ENCODE data around the gene ELFN2. TPM values are rescaled to one million over a fixed set of nuclear protein-coding genes. Genes with fewer than 3 reads are reported as not detected.

ELFN2 gene
- total RNA-seq, 2 experiments from 2014 or later = 0.57 to 0.79 TPM

DNA sequence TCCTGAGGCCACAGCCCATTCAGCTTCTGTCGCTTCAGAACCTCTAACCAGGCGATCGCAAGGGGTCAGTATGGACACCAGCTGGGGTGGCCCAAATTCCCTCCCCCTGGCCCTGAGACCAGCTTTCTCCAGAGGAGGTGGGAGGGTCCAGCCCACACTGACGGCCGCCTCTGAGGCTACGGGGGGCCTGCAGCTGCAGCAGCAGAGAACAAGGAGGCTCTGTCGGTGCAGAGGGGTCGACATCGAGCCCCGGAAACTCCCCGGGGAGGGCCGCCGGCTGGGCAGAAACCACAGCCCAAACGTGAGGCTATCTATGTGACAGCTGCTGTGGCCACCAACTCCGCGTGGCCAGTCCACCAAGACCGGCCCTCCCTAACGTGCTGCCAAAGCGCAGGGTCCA, 40.8 kb downstream of the ELFN2 start:
- intact Hi-C loops (cut with micrococcal nuclease) = no loop called here
- CTCF ChIA-PET = interaction anchor here (0.5 kb wide), 1 partner anchor 477 kb away, joined by 5 read pairs; no protein-coding TSS in a partner anchor

DNA sequence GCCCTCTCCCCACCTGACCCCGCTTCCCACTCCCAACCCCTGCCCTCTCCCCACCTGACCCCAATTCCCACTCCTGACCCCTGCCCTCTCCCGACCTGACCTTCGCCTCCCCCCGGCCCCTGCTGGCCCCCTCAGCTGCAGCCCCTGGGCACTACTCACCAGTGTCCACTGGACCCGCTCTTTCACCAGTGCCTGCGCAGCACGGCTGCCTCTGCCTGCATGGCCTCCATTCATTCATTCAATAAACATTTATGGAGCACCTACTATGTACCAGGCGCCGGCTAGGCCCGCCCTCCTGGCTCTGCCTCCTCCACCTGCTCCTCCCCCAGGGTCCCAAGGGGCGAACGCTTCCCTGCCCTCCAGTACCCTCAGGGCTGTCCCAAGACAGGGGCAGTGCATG, 42.6 kb downstream of the ELFN2 start:
- no peak for DNase-seq
- intact Hi-C loops (cut with micrococcal nuclease) = no loop called here
- Mint-ChIP-seq H3K36me3 (ENCODE audit: low read depth) (no peaks in the 10 kb centered on the region), H3K27me3 (ENCODE audit: low read depth) (no peaks in the 10 kb centered on the region), H3K9me3 (no peaks in the 10 kb centered on the region), H3K4me1 (ENCODE audit: low read depth) (no peaks in the 10 kb centered on the region), H3K27ac (no peak overlapping the region), H3K4me3 (no peak overlapping the region)
- CTCF ChIA-PET = no interaction called here

More for the DNA sequence above, 40.8 kb downstream of the ELFN2 start:
- H3K36me3 Mint-ChIP-seq (ENCODE audit: low read depth) = no peaks in the 10 kb centered on the region
- no peaks in the 10 kb centered on the region for H3K4me1 Mint-ChIP-seq (ENCODE audit: low read depth)
- H3K27me3 Mint-ChIP-seq (ENCODE audit: low read depth) = no peaks in the 10 kb centered on the region
- no peak overlapping the region for H3K4me3 Mint-ChIP-seq
- DNase-seq = no peak
- H3K9me3 Mint-ChIP-seq = no peaks in the 10 kb centered on the region
- H3K27ac Mint-ChIP-seq = no peak overlapping the region

DNA sequence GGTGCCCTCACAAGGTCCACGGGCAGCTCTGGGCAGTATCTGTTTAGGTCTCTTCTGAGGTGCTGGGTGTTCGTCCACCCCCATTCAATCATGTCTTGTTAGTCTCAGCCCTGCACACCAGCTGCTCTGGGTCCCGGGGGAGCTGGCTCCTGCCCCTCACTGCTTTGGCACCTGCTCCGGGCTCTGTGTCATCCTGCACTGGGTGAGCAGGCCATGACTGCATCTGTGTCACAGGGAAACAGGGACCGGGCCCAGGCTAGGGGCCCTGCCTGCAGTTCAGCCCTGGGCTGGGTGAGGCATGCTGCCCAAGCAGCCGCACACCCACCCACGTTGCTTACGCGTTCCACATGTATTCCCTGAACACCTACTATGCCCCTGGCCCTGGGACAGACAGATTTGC, 43.9 kb downstream of the ELFN2 start:
- Mint-ChIP-seq H3K4me1 (ENCODE audit: low read depth) (no peaks in the 10 kb centered on the region), H3K4me3 (no peak overlapping the region), H3K27ac (no peak overlapping the region), H3K36me3 (ENCODE audit: low read depth) (no peaks in the 10 kb centered on the region), H3K27me3 (ENCODE audit: low read depth) (peaks cover 3% of the 10 kb centered on the region), H3K9me3 (no peaks in the 10 kb centered on the region)
- intact Hi-C loops (cut with micrococcal nuclease) = no loop called here
- no peak for DNase-seq
- CTCF ChIA-PET = no interaction called here

DNA sequence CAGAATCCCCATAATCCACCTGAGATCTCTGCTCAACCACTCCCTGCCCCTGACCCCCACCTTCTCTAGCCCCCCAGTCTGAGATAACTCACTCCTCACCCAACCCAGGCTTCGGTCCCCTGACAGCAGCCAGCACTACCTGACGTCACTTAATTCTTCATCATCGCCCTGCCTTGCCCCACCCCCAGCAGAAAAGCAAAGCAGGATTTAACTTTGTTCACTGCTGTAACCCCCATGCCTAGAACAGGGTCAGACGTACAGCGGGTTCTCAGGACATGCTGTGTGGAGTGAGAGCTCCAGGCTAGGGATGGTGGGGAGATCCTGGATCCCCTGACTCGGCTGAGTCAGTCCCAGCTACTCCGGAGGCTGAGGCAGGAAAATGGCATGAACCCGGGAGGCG, 45.8 kb downstream of the ELFN2 start:
- no peak overlapping the region for H3K4me3 Mint-ChIP-seq
- CTCF ChIA-PET = no interaction called here
- intact Hi-C loops (cut with micrococcal nuclease) = no loop called here
- no peaks in the 10 kb centered on the region for H3K4me1 Mint-ChIP-seq (ENCODE audit: low read depth)
- no peaks in the 10 kb centered on the region for H3K36me3 Mint-ChIP-seq (ENCODE audit: low read depth)
- DNase-seq = no peak
- H3K27ac Mint-ChIP-seq = no peak overlapping the region
- no peaks in the 10 kb centered on the region for H3K9me3 Mint-ChIP-seq
- peaks cover 5% of the 10 kb centered on the region for H3K27me3 Mint-ChIP-seq (ENCODE audit: low read depth)

DNA sequence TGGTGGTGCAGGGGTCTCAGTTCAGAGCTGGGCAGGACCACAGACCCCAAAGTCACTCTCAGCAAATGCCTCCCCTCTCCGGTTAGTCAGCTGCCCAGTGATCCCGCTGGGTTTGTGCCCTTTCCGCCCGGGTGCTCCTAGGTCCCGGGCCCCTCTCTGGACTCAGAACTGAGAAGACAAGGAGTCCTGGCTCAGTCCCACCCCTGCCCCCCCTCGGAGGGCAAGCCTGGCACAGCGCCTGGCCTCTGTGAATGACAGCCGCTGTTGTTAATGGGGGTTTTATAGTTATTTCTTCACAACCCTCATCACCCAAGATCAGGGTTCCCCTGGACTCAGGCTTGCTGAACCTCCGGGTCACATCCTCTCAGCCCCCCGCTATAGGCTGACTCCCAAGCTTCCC, 47.6 kb downstream of the ELFN2 start:
- Mint-ChIP-seq H3K4me3 (no peak overlapping the region), H3K27ac (no peak overlapping the region), H3K9me3 (no peaks in the 10 kb centered on the region), H3K27me3 (ENCODE audit: low read depth) (peaks cover 5% of the 10 kb centered on the region), H3K4me1 (ENCODE audit: low read depth) (no peaks in the 10 kb centered on the region), H3K36me3 (ENCODE audit: low read depth) (no peaks in the 10 kb centered on the region)
- DNase-seq = no peak
- intact Hi-C loops (cut with micrococcal nuclease) = no loop called here
- CTCF ChIA-PET = no interaction called here

DNA sequence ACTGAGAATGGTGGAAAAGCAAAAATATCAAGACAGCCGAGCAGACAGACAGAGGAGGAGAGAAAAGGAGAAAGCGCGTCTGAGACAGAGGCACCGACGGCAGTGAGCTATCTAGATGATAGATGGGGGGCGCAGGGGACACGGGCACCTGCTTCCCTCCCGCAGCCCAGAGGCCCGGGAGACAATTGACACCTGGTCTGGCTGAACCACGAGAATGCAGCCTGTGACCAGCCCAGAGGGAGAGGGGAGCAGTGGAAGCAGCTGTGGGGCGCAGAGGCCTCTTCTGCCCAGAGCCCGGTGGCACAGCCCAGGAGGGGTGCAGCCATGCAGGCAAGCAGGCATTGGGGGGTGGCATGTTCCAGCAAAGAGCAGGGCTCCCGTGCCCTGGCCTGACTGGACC, 48.2 kb downstream of the ELFN2 start:
- Mint-ChIP-seq H3K27ac (no peak overlapping the region), H3K4me1 (ENCODE audit: low read depth) (no peaks in the 10 kb centered on the region), H3K9me3 (no peaks in the 10 kb centered on the region), H3K27me3 (ENCODE audit: low read depth) (peaks cover 5% of the 10 kb centered on the region), H3K4me3 (no peak overlapping the region), H3K36me3 (ENCODE audit: low read depth) (no peaks in the 10 kb centered on the region)
- intact Hi-C loops (cut with micrococcal nuclease) = no loop called here
- CTCF ChIA-PET = no interaction called here
- DNase-seq = no peak

DNA sequence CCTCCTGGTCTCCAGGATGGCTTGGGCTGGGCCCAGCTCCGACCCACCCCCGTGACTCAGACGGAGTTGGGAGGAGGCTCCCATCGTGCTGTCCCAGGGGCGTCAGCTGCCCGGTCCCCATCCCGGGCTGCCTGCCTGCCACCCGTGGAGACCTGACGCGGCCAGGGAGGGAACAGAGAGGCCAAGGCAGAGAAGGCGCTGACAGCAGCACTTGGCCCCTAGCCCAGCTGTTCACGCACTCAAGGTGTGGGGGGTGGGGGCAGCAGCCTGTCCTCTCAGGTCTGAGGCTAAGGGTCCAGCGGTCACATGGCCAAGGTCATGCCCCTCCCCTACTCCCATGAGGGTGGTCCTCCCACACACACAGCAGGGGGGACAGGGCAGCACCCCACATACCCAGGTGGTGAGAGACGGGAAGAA, 48.6 kb downstream of the ELFN2 start:
- DNase-seq = no peak
- no peaks in the 10 kb centered on the region for H3K36me3 Mint-ChIP-seq (ENCODE audit: low read depth)
- CTCF ChIA-PET = no interaction called here
- H3K9me3 Mint-ChIP-seq = no peaks in the 10 kb centered on the region
- intact Hi-C loops (cut with micrococcal nuclease) = no loop called here
- H3K4me1 Mint-ChIP-seq (ENCODE audit: low read depth) = no peaks in the 10 kb centered on the region
- no peak overlapping the region for H3K27ac Mint-ChIP-seq
- H3K4me3 Mint-ChIP-seq = no peak overlapping the region
- H3K27me3 Mint-ChIP-seq (ENCODE audit: low read depth) = peaks cover 5% of the 10 kb centered on the region

DNA sequence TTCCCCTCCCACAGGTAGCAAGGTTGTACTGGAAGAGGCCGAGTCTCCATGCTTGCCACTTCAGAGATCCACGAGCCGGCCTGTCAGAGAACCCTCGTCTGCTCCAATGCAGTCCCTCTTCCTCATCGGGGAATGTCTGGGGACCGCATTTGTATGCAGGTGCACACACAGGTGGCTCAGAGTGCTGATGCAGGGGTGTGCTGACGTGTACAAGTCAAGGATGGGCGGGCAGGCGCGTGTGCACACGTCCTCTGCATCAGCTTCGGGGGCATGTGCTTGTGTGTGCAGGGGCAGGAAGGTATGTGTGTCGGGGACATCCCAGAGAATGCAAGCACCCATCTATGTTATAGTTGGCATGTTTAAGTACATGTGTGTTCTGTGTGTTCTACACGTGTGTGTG, 49.4 kb downstream of the ELFN2 start:
- intact Hi-C loops (cut with micrococcal nuclease) = no loop called here
- H3K9me3 Mint-ChIP-seq = no peaks in the 10 kb centered on the region
- H3K36me3 Mint-ChIP-seq (ENCODE audit: low read depth) = no peaks in the 10 kb centered on the region
- peaks cover 5% of the 10 kb centered on the region for H3K27me3 Mint-ChIP-seq (ENCODE audit: low read depth)
- DNase-seq = no peak
- H3K27ac Mint-ChIP-seq = no peak overlapping the region
- CTCF ChIA-PET = no interaction called here
- H3K4me1 Mint-ChIP-seq (ENCODE audit: low read depth) = no peaks in the 10 kb centered on the region
- H3K4me3 Mint-ChIP-seq = no peak overlapping the region

DNA sequence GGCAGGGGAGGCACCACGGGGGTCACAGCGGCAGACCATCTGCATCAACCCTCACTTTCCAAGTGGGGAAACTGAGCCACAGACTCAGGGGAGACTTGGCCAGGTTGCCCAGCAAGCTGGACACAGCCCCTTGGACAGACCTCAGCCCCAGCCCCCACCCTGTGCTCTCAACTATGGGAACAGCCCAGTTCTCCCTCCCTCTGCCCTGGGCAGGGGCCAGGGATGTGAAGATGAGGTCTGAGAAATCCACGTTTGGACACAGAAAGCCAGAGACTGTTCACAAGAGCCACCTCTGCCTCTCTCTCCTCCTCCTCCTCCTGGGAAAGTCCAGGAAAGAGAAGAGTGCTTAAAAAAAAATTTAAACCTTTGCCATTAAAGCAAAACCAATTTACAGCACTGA, 50.1 kb downstream of the ELFN2 start:
- Mint-ChIP-seq H3K4me3 (no peak overlapping the region), H3K9me3 (no peaks in the 10 kb centered on the region), H3K27me3 (ENCODE audit: low read depth) (peaks cover 5% of the 10 kb centered on the region), H3K36me3 (ENCODE audit: low read depth) (no peaks in the 10 kb centered on the region), H3K27ac (no peak overlapping the region), H3K4me1 (ENCODE audit: low read depth) (no peaks in the 10 kb centered on the region)
- intact Hi-C loops (cut with micrococcal nuclease) = no loop called here
- CTCF ChIA-PET = interaction anchor here (0.5 kb wide), 1 partner anchor 542 kb away, joined by 4 read pairs; no protein-coding TSS in a partner anchor
- DNase-seq = no peak

DNA sequence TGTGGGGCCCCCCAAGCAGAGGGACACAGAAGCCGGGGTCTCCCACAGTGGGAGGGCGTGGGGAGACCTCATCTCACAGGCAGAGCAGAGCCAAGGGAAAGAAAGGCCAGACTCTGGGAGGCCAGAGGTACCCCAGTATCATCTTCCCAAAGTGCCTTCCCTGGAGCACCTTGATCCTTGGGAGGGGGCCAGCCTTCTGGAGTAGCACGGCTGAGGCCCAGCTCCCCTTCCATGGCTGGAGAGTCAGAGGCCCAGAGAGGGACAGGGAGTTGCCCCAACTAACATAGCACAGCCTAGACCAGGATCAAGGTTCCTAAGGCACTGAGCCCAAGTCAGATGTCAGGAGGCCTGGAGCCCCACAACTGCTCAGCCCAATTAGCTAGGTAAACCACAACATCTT, 50.6 kb downstream of the ELFN2 start:
- Mint-ChIP-seq H3K4me3 (no peak overlapping the region), H3K27ac (no peak overlapping the region), H3K27me3 (ENCODE audit: low read depth) (peaks cover 5% of the 10 kb centered on the region), H3K36me3 (ENCODE audit: low read depth) (no peaks in the 10 kb centered on the region), H3K4me1 (ENCODE audit: low read depth) (no peaks in the 10 kb centered on the region), H3K9me3 (no peaks in the 10 kb centered on the region)
- intact Hi-C loops (cut with micrococcal nuclease) = no loop called here
- DNase-seq = no peak
- CTCF ChIA-PET = interaction anchor here (0.5 kb wide), 1 partner anchor 541 kb away, joined by 4 read pairs; no protein-coding TSS in a partner anchor

DNA sequence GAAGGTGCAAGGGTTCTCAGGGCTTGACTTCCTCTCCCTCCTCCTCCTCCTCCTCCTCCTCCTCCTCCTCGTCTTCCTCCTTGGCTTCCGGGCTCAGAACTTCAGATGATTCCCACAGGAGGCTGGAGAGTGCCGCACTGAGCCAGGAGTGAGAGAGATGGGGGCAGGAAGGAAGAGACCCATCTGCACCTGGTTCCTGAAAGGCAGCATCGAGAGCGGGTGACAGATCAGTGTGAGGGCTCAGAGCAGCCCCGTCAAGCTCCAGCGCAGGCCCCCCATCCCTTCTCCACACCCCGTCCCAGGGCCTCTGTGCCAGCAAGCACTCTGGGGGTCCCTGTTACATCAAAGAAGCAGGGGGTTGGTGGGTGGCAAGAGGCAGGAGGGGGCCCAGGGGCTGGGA, 51.5 kb downstream of the ELFN2 start:
- Mint-ChIP-seq H3K9me3 (no peaks in the 10 kb centered on the region), H3K4me1 (ENCODE audit: low read depth) (no peaks in the 10 kb centered on the region), H3K4me3 (no peak overlapping the region), H3K27ac (no peak overlapping the region), H3K36me3 (ENCODE audit: low read depth) (no peaks in the 10 kb centered on the region), H3K27me3 (ENCODE audit: low read depth) (peaks cover 5% of the 10 kb centered on the region)
- CTCF ChIA-PET = no interaction called here
- intact Hi-C loops (cut with micrococcal nuclease) = no loop called here
- DNase-seq = no peak

DNA sequence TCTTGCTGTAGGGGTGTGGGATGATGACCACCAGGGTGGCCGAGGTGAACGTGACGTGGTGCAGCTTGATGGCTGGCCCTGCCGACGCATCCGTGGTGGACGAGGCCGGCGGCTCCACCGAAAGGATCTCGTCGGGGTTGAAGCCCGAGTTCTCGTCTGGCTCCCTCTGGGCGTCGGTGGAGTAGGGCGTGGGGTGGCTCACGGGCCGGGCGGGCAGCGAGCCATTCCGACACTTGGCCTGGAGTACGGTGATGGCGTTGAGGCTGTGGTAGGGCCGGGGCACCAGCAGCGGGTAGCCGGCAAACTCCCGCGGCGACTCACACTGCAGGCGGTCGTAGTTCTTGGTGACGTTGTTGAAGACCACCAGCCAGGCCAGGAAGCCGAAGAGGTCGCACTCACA, 52.7 kb downstream of the ELFN2 start:
- H3K27ac Mint-ChIP-seq = no peak overlapping the region
- H3K4me3 Mint-ChIP-seq = no peak overlapping the region
- H3K4me1 Mint-ChIP-seq (ENCODE audit: low read depth) = no peaks in the 10 kb centered on the region
- no peaks in the 10 kb centered on the region for H3K9me3 Mint-ChIP-seq
- CTCF ChIA-PET = no interaction called here
- H3K27me3 Mint-ChIP-seq (ENCODE audit: low read depth) = peaks cover 5% of the 10 kb centered on the region
- H3K36me3 Mint-ChIP-seq (ENCODE audit: low read depth) = no peaks in the 10 kb centered on the region
- intact Hi-C loops (cut with micrococcal nuclease) = no loop called here
- DNase-seq = no peak

DNA sequence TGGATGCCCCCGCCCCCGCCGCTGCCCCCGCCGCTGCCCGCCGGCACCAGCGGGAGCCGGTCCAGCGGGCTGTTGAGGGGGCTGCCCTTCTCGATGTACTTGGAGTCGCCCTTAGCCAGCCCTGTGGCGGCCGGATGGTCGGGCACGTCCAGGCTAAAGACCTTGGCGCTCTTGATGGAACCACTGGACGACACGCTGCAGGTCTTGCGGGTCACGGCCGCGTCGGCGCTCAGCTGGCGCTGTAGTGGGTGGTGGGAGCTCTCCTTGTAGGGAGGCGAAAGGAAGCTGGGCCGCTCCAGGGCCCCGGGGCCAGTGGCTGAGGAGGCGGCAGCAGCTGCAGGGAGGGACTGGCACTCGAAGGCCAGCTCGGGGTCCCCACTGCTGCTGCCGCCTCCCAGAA, 53.8 kb downstream of the ELFN2 start:
- Mint-ChIP-seq H3K4me3 (no peak overlapping the region), H3K4me1 (ENCODE audit: low read depth) (no peaks in the 10 kb centered on the region), H3K36me3 (ENCODE audit: low read depth) (no peaks in the 10 kb centered on the region), H3K27me3 (ENCODE audit: low read depth) (peaks cover 3% of the 10 kb centered on the region), H3K27ac (no peak overlapping the region), H3K9me3 (no peaks in the 10 kb centered on the region)
- intact Hi-C loops (cut with micrococcal nuclease) = no loop called here
- CTCF ChIA-PET = no interaction called here
- DNase-seq = no peak

DNA sequence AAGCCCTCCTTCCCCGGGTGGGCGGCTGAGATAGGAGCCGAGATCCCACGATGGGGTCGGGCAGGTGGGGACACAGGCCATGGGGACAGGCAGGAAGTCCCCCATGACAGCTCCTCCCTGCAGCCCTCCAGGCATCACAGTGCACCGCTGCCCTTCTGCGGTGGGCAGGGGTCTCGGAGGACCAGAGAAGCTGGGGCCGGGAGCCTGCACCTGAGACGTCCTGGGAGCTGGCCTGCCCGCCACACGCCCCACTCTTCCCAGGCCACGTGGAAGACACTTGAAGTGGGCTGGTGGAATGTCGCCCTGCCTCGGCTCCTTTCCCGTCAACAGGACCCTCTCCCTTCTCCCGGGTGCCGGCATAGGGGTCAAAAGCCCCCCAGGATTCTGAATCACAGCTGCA, 55.4 kb downstream of the ELFN2 start:
- no peak for DNase-seq
- Mint-ChIP-seq H3K4me3 (no peak overlapping the region), H3K9me3 (no peaks in the 10 kb centered on the region), H3K27me3 (ENCODE audit: low read depth) (no peaks in the 10 kb centered on the region), H3K27ac (no peak overlapping the region), H3K4me1 (ENCODE audit: low read depth) (no peaks in the 10 kb centered on the region), H3K36me3 (ENCODE audit: low read depth) (no peaks in the 10 kb centered on the region)
- CTCF ChIA-PET = no interaction called here
- intact Hi-C loops (cut with micrococcal nuclease) = no loop called here

Measured in activated naive CD4-positive, alpha-beta T cell treated with anti-CD3 and anti-CD28 coated beads for 36 hours (primary cell).